Inflammatory macrophage (primary cell): ENCODE data around the gene GRB10.
"Not testable (repeated sequence)": the region's sequence is repeated elsewhere in the genome, so short reads cannot be mapped to it uniquely, and the experiment has no call there.

ENCODE experiments used
- DNase-seq, 2 donors: peaks; one replicate each; pipeline ENCODE4 v3.0.0-alpha.2; 2020 to 2022

The GRB10 gene

DNA sequence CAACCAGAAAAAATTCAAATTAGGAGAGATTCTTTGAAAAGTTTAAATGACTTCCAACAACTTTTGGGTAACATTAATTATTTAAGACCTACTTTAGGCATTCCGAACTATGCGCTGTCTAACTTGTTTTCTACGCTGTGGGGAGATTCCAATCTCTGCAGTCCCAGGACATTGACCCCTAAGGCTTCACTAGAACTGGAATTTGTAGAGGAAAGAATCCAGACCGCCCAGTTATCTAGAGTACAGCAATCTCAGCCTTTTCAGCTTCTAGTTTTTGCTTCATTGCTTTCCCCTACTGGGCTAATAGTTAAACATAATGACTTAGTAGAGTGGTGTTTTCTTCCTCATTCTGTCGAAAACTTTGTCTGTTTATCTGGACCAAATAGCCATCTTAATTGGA lies 202.6 kb downstream of the GRB10 start:
- DNase-seq, result no peak

DNA sequence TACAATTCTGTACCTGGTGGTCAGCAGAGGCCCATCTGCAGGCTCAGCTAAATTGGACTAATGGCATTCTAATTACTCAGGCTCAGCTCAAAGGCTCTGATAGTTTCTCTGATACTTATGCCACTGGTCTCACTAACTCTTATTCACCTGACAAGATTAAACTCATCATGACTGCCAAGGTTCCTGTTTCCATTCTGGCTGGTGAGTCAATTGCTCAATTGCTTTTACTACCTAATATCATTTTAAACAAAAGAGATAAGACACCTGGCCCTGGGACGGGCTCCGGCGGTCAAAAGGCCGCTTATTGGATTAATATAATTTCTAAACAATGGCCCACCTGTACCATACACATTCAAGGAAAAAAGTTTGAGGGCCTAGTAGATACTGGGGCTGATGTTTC lies 204.6 kb downstream of the GRB10 start:
- not testable (repeated sequence) for DNase-seq

DNA sequence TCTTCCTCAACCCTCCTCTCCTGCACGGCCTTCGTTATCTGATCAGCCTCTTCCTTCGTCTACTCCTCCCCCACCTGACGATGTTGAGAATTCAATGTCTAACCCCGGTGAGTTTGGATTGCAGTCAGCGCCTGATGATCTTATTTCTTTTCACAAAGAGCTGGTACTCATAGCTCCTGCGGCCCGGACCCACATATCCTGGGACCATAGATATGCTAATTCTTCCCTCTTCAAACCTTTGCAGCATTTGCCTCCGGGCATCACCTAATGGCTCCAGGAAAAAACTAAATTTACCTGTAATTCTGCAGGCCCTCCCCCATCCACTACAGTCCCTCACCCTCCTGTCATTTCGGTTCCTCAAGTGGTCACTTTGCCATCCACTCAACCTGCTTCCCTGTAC lies 205.1 kb downstream of the GRB10 start:
- no peak for DNase-seq

- not testable (repeated sequence) for DNase-seq
These were observed 206.3 kb downstream of the GRB10 start for GRCh38 chr7:50576388-50576787.

DNA sequence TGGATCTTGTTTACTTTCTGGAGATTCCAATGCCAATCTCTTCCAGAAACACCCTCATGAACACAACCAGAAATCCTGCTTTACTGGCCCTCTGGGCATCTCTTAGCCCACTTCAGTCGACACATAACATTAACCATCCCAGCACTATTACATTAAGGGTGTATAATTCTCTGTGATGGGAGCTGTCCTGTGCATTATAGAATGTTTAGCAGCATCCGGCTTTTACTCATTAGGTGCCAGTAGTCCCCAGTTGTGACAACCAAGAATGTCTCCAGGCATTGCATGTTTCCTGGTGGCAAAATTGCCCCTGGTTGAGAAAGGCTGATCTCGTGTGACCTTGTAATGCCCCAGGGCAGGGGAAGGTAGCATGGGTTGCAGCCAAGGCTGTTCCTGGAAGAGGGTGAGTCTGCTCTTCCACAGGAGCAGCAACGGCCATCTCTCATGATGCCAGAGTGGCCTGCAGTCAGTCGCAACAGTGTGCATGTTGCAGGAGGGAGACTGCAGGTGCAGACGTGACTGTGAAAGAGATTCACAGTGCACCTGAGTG lies 214.9 kb downstream of the GRB10 start:
- no peak for DNase-seq

DNA sequence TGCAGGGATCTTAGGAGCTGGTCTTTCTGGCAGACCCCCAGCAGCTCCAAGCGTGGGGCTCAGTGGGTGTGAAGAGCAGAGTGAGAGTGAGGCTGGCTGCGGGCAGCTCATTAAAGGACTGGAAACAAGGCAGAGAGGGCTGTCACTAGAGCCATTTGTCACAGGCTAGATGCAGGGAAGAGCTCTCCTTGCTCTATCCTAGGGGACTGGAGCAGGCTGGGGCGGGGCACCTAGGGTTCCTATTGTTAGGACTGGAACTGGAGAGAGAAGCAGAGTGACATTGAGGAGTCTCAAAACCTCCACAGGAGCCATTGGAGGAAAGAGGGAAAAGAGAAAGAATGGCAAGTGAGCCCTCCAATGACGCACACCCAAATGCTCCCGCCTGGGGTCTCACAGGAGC lies 216.7 kb downstream of the GRB10 start:
- DNase-seq, result no peak

GRCh38 chr7:50565559-50565916 lies 217.2 kb downstream of the GRB10 start:
- no peak for DNase-seq

GRCh38 chr7:50564640-50565558 lies 217.8 kb downstream of the GRB10 start, which contains the start of gene DDC:
Gene DDC, minus strand, starts transcription at chr7:50565405. Its CDS starts 21,320 bp downstream, at chr7:50544085.
- DNase-seq, result no peak

DNA sequence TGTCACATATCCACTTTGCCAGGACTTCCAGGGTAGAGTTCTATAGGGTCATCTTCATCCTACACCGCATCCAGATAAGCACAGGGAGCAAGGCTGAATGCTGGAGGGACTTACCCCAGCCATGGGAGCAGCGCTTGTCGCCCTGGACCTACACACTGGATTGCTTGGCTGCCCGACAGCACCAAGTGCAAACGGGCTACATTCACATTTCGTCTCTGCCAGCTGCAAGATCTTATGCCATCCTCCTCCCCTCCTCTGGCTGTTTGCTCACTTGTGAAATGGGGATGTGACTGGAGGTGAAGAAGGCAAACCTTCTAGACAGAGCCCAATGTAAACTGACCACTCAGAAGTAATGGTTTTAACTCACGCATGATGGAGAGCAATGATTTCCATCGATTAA lies 218.5 kb downstream of the GRB10 start:
- DNase-seq, result no peak

DNA sequence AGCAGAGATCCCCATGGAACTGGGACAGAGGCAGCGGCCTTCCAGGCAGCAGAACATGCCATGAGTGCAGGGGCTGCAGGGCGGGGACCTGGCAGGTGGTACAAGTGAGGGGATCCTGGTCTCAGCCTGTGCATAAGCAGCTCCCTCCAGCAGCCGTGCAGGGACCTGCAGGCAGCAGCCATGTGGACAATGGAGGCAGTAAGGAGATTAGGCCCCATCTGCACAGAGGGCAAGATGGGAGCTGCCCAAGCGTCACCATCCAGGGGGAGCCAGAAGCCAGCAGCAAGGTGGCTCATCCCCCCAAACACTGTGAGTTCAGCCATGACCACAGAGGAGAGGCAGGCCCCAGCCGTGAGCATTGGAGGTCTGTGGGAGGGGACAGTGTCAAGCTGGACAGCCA lies 220.6 kb downstream of the GRB10 start:
- no peak for DNase-seq

DNA sequence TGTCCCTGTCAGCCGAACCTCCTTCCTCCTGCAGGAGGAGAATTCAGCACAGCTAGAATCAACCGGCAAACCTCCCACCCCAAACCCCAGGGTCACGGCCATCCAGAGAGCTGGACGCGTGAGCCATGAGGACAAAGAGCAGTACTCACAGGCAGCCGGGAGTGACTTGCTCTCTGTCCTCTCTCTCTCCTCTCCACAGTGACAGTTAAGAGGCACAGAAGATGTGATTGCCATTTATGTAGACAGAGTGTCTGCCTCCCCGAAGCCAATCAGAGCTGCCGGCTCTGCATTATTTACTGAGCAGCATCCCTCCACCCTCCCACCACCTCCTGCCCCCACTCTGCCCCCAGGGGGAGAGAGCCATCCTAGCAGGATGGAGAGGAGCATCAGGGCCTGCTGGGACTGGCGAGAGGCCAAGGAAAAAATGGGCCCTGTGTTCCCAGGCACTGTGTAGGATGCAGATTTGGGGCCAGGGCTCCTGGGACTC lies 221.8 kb downstream of the GRB10 start:
- no peak for DNase-seq

DNA sequence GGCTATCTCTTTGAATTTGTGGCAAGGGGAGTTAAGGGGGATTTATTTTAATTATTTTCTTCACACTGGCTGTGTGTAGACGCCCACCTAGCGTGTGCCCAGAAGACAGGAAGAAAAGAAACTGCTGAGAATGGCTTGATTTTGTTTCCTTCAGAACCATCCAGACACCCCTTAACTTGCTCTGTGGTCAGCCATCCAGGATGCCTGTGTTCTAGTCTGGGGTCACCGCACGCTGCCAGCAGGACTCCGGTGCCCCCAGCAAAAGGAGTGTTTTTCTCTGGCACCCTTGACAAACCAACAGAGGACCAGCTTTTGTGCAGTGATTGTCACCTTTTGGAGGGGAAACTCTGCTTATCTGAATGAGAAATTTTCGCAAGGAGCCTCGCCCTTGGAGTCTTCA lies 222.8 kb downstream of the GRB10 start:
- DNase-seq, result no peak

DNA sequence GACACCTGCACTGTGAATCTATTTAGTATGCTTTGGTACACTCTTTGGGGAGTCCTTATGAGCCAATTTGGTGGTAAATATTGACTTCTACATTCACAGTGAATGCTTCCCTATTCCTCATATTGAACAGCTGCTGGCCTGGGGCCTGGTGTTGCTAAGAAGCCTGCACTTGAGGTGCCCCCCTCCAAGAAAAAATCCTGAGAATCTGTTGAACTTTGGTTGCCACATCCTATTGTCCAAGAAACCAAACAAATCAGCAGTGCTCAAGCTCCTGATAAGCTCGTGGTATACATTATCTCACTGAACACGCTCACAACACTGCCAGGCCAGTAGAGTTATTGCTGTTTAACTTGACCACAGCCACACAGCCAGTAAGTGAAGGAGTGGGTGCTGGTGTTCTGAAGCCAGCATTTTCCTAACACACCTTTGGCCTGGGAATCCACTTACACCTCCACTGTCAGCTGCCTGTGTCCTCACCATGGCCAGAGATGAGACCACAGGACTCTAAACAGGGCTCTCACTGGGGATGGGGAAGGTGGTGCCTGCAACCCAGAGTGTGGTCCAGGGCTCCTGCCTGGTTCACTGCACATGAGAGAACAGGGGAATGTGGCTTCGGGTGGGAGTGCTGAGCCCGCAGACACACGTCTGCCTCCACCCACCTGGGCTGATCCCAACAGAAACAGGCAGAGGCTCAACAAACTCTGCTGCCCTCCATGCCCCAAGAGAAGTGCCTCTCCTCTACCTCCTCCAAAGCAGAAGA lies 224.2 kb downstream of the GRB10 start:
- no peak for DNase-seq

- DNase-seq, result no peak
These were observed 225.6 kb downstream of the GRB10 start for GRCh38 chr7:50557099-50557498.

DNA sequence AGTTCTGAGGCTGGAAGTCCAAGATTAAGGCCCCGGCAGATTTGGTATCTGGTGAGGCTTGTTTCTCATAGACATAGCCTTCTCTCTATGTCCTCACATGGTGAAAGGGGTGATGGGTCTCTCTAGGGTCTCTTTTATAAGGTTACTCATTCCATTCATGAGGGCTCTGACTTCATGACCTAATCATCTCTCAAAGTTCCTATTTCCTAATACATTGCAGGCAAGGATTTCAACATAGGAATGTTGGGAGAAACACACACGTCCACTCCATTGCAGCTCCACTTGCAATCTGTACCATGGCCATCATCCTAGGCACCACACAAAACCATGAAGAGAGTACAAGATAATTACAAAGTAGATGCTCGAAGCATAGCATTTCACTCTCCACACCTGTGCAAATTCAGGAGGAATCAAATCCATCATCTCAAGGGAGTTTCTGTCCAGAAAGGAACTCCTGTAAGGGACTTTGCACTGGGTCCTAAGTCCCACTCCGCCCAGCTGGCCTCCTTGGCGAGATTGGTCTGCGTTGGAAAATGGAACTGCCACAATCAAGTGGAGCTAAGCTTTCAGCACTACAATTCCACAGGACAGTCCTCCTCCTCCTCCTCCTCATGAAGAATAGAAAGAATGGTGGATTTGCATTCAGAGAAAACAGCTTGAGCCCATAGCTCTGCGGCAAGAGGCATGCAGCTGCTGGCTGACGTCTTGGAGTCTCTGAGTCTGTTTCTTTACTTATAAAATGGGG lies 226.3 kb downstream of the GRB10 start:
- DNase-seq, result no peak

GRCh38 chr7:50555594-50556140 lies 227.0 kb downstream of the GRB10 start:
- no peak for DNase-seq

DNA sequence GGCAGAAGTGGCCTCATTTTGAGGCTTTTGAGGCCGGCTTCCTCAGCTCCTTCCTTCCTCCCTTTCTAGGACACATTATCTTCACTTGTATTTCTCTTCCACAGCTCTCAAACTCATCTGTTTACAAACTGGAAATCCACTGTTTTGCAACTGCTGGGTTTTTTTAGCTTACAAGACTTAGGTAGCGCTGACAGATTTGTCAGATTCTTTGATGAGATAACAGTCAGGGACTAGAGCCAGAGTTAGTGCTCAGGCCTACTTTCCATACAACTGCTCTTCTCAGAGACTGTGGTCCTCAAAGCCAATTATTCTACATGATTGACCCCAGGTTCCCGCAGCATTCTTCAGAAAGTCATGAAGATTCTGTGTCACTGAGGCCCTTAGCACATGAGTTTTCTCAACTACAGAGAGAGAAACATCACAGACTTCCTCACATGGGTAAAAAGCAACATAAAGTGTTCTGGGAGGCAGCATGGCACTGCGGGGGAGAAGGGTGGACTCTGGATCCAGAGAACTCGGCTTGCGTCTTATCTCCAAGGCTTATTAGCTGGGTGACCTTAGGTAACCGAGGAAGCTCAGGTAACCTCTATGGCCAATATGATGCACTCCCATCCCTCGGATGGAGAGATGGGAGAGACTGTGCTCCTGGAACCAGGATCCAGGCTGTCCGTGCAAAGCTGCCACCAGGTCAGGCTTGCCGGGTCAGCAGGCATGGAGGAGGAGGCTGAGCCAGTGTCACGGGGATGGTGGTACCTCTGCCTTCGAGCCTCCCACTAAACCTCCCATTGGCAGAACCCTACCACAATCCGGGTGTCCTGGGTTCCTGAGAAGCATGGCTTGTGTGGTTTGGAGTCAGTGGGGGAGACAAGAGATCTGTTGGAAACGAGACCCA lies 228.0 kb downstream of the GRB10 start:
- DNase-seq, result no peak

GRCh38 chr7:50553973-50554372 lies 228.7 kb downstream of the GRB10 start:
- no peak for DNase-seq

DNA sequence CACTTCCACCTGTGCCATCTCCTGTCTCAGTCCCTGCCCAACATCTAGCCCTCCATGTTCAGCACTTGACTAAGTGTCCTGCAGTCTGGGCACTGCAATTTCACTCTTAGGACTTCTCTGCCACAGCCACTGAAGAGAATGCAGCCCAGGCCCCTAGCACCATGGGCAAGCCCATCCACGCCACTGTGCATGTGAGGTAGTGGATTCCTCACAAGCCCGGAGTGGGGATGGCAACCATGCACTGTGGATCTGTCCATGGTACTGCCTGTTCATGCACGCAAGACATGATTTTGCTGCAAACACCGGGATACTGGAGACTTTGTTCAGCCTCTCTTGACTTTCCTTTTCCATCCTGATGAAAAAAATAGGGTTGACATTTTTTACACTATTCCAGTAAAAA lies 229.8 kb downstream of the GRB10 start:
- DNase-seq, result no peak

DNA sequence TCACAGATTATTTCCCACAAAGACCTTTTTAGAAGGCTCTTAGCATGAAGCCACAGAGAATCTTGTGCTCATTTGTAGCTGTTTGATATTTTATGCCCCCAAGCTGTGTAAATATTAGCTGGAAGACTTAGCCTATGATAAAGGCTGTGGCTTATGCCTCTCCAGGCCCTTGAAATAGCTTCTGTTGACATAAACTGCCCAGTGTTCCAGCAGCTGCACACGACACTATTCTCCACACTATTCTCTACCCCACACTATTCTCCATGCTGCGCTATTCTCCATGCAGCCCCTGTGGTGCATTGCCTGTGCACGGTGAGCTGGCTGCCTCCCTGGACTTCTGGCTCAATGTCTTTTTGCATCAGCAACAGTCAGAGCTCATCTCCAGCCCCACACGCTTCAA lies 230.6 kb downstream of the GRB10 start:
- DNase-seq, result no peak

DNA sequence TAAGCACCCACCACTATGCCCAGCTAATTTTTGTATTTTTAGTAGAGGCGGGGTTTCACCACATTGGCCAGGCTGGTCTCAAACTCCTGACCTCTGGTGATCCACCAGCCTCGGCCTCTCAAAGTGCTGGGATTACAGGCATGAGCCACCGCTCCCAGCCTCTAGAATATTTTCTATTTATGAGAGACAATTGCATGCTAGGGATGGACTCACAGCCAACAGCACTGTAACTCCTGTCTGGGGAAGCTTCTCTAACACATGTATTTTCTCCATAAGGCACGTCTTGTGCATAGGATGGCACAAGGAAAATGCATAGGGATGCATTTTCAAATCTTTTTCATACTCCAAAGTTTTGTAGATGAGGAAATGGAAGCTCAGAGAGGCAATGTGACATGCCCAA lies 237.1 kb downstream of the GRB10 start:
- not testable (repeated sequence) for DNase-seq
